Measurements from ENCODE around the gene ABCB8.
A peak's percentile ranks its signal among the peaks of the same experiment; 100 is the strongest.

The ABCB8 gene

GRCh38 chr7:151028131-151028947 is at the start of gene ABCB8:
Gene ABCB8 (plus strand): TSS chr7:151028450. CDS start chr7:151028516, 66 bp downstream.
- no peaks in the 10 kb centered on the region for H3K36me3 ChIP-seq (ENCODE audit: insufficient read depth, low read length)
- H2AFZ ChIP-seq (ENCODE audit: low read depth, low read length) = peak within 1 kb of the TSS; percentile 65
- peaks cover 11% of the 10 kb centered on the region for H3K4me1 ChIP-seq (ENCODE audit: insufficient read depth, low read length)
- H3K27me3 ChIP-seq (ENCODE audit: insufficient read depth, low read length) = no peaks in the 10 kb centered on the region
- peak within 1 kb of the TSS; percentile 79 for H3K4me3 ChIP-seq (ENCODE audit: low read length)
- H3K9me3 ChIP-seq (ENCODE audit: low read length) = no peaks in the 10 kb centered on the region

GRCh38 chr7:150979713-150980390 is 48.4 kb upstream of the ABCB8 start:
- Histone ChIP-seq H2AFZ (ENCODE audit: low read depth, low read length) (no peak overlapping the region), H3K27me3 (ENCODE audit: insufficient read depth, low read length) (peaks cover 20% of the 10 kb centered on the region), H3K36me3 (ENCODE audit: insufficient read depth, low read length) (no peaks in the 10 kb centered on the region), H3K9me3 (ENCODE audit: low read length) (no peaks in the 10 kb centered on the region), H3K4me1 (ENCODE audit: insufficient read depth, low read length) (peaks cover 35% of the 10 kb centered on the region), H3K4me3 (ENCODE audit: low read length) (peak overlapping the region; percentile 42)

GRCh38 chr7:150980663-150981062 is 47.6 kb upstream of the ABCB8 start:
- Histone ChIP-seq H3K27me3 (ENCODE audit: insufficient read depth, low read length) (peaks cover 20% of the 10 kb centered on the region), H3K4me1 (ENCODE audit: insufficient read depth, low read length) (peaks cover 28% of the 10 kb centered on the region), H3K4me3 (ENCODE audit: low read length) (no peak overlapping the region), H3K9me3 (ENCODE audit: low read length) (no peaks in the 10 kb centered on the region), H2AFZ (ENCODE audit: low read depth, low read length) (no peak overlapping the region), H3K36me3 (ENCODE audit: insufficient read depth, low read length) (no peaks in the 10 kb centered on the region)

- no peaks in the 10 kb centered on the region for H3K36me3 ChIP-seq (ENCODE audit: insufficient read depth, low read length)
- H2AFZ ChIP-seq (ENCODE audit: low read depth, low read length) = no peak overlapping the region
- H3K9me3 ChIP-seq (ENCODE audit: low read length) = no peaks in the 10 kb centered on the region
- no peak overlapping the region for H3K4me3 ChIP-seq (ENCODE audit: low read length)
- peaks cover 20% of the 10 kb centered on the region for H3K27me3 ChIP-seq (ENCODE audit: insufficient read depth, low read length)
- peaks cover 21% of the 10 kb centered on the region for H3K4me1 ChIP-seq (ENCODE audit: insufficient read depth, low read length)
Measured at GRCh38 chr7:150981644-150982043, 46.6 kb upstream of the ABCB8 start.

- Histone ChIP-seq H3K9me3 (ENCODE audit: low read length) (no peaks in the 10 kb centered on the region), H3K4me3 (ENCODE audit: low read length) (no peak overlapping the region), H2AFZ (ENCODE audit: low read depth, low read length) (no peak overlapping the region), H3K36me3 (ENCODE audit: insufficient read depth, low read length) (no peaks in the 10 kb centered on the region), H3K4me1 (ENCODE audit: insufficient read depth, low read length) (peaks cover 14% of the 10 kb centered on the region), H3K27me3 (ENCODE audit: insufficient read depth, low read length) (peaks cover 20% of the 10 kb centered on the region)
Measured at GRCh38 chr7:150982351-150982750, 45.9 kb upstream of the ABCB8 start.

- H3K4me3 ChIP-seq (ENCODE audit: low read length) = no peak overlapping the region
- peaks cover 19% of the 10 kb centered on the region for H3K4me1 ChIP-seq (ENCODE audit: insufficient read depth, low read length)
- H3K27me3 ChIP-seq (ENCODE audit: insufficient read depth, low read length) = peaks cover 23% of the 10 kb centered on the region
- no peaks in the 10 kb centered on the region for H3K36me3 ChIP-seq (ENCODE audit: insufficient read depth, low read length)
- no peaks in the 10 kb centered on the region for H3K9me3 ChIP-seq (ENCODE audit: low read length)
- no peak overlapping the region for H2AFZ ChIP-seq (ENCODE audit: low read depth, low read length)
Measured at GRCh38 chr7:150983893-150984368, 44.3 kb upstream of the ABCB8 start.

- Histone ChIP-seq H3K4me1 (ENCODE audit: insufficient read depth, low read length) (peaks cover 11% of the 10 kb centered on the region), H3K36me3 (ENCODE audit: insufficient read depth, low read length) (no peaks in the 10 kb centered on the region), H3K27me3 (ENCODE audit: insufficient read depth, low read length) (peaks cover 18% of the 10 kb centered on the region), H2AFZ (ENCODE audit: low read depth, low read length) (no peak overlapping the region), H3K9me3 (ENCODE audit: low read length) (no peaks in the 10 kb centered on the region), H3K4me3 (ENCODE audit: low read length) (no peak overlapping the region)
Measured at GRCh38 chr7:150986099-150986512, 42.1 kb upstream of the ABCB8 start.

- Histone ChIP-seq H2AFZ (ENCODE audit: low read depth, low read length) (no peak overlapping the region), H3K27me3 (ENCODE audit: insufficient read depth, low read length) (peaks cover 15% of the 10 kb centered on the region), H3K4me1 (ENCODE audit: insufficient read depth, low read length) (peaks cover 11% of the 10 kb centered on the region), H3K9me3 (ENCODE audit: low read length) (no peaks in the 10 kb centered on the region), H3K4me3 (ENCODE audit: low read length) (no peak overlapping the region), H3K36me3 (ENCODE audit: insufficient read depth, low read length) (no peaks in the 10 kb centered on the region)
Measured at GRCh38 chr7:150986556-150986955, 41.7 kb upstream of the ABCB8 start.

- Histone ChIP-seq H3K9me3 (ENCODE audit: low read length) (no peaks in the 10 kb centered on the region), H3K4me1 (ENCODE audit: insufficient read depth, low read length) (peaks cover 22% of the 10 kb centered on the region), H3K36me3 (ENCODE audit: insufficient read depth, low read length) (no peaks in the 10 kb centered on the region), H3K4me3 (ENCODE audit: low read length) (no peak overlapping the region), H2AFZ (ENCODE audit: low read depth, low read length) (no peak overlapping the region), H3K27me3 (ENCODE audit: insufficient read depth, low read length) (peaks cover 3% of the 10 kb centered on the region)
Measured at GRCh38 chr7:150988230-150989226, 39.7 kb upstream of the ABCB8 start.

- H3K27me3 ChIP-seq (ENCODE audit: insufficient read depth, low read length) = peaks cover 3% of the 10 kb centered on the region
- H3K4me1 ChIP-seq (ENCODE audit: insufficient read depth, low read length) = peaks cover 31% of the 10 kb centered on the region
- H2AFZ ChIP-seq (ENCODE audit: low read depth, low read length) = no peak overlapping the region
- H3K4me3 ChIP-seq (ENCODE audit: low read length) = no peak overlapping the region
- H3K9me3 ChIP-seq (ENCODE audit: low read length) = no peaks in the 10 kb centered on the region
- H3K36me3 ChIP-seq (ENCODE audit: insufficient read depth, low read length) = no peaks in the 10 kb centered on the region
Measured at GRCh38 chr7:150989456-150989855, 38.8 kb upstream of the ABCB8 start.

GRCh38 chr7:150990416-150991186 is 37.6 kb upstream of the ABCB8 start, which contains the start of gene NOS3:
Gene NOS3 (plus strand): TSS chr7:150991017. CDS start chr7:150993804, 2,787 bp downstream.
- H3K9me3 ChIP-seq (ENCODE audit: low read length) = no peaks in the 10 kb centered on the region
- peaks cover 3% of the 10 kb centered on the region for H3K27me3 ChIP-seq (ENCODE audit: insufficient read depth, low read length)
- peaks cover 38% of the 10 kb centered on the region for H3K4me1 ChIP-seq (ENCODE audit: insufficient read depth, low read length)
- H2AFZ ChIP-seq (ENCODE audit: low read depth, low read length) = no peak within 1 kb of the TSS
- no peaks in the 10 kb centered on the region for H3K36me3 ChIP-seq (ENCODE audit: insufficient read depth, low read length)
- H3K4me3 ChIP-seq (ENCODE audit: low read length) = no peak within 1 kb of the TSS

- Histone ChIP-seq H3K36me3 (ENCODE audit: insufficient read depth, low read length) (no peaks in the 10 kb centered on the region), H3K9me3 (ENCODE audit: low read length) (no peaks in the 10 kb centered on the region), H3K4me3 (ENCODE audit: low read length) (no peak overlapping the region), H3K27me3 (ENCODE audit: insufficient read depth, low read length) (peaks cover 3% of the 10 kb centered on the region), H3K4me1 (ENCODE audit: insufficient read depth, low read length) (peaks cover 41% of the 10 kb centered on the region), H2AFZ (ENCODE audit: low read depth, low read length) (no peak overlapping the region)
Measured at GRCh38 chr7:150992051-150992640, 36.1 kb upstream of the ABCB8 start.

Data from neuron (in vitro differentiated cells).